ENCODE measurements around the gene COL1A1. TPM values are rescaled to one million over a fixed set of nuclear protein-coding genes. Genes with fewer than 3 reads are reported as not detected.

The COL1A1 gene
- total RNA-seq, 1 donor from 2014 or later: 1.1 TPM

GRCh38 chr17:50164697-50164988, 36.8 kb downstream of the COL1A1 start:
- Mint-ChIP-seq H3K27me3 (ENCODE audit: insufficient read depth, low read depth) (peaks cover 18% of the 10 kb centered on the region), H3K9me3 (no peaks in the 10 kb centered on the region), H3K4me1 (peaks cover 24% of the 10 kb centered on the region), H3K27ac (no peak overlapping the region), H3K4me3 (no peak overlapping the region), H3K36me3 (no peaks in the 10 kb centered on the region)
- Histone ChIP-seq H3K36me3 (no peaks in the 10 kb centered on the region), H3K9me3 (ENCODE audit: low read depth) (no peaks in the 10 kb centered on the region), H3F3A (ENCODE audit: low read depth) (peaks cover 19% of the 10 kb centered on the region), H3K4me3 (no peak overlapping the region), H3K9ac (no peak overlapping the region), H3K4me2 (no peak overlapping the region), H3K4me1 (peaks cover 17% of the 10 kb centered on the region), H3K27me3 (peaks cover 5% of the 10 kb centered on the region), H2AFZ (replicated peaks) (no peak overlapping the region), H3K27ac (no peak overlapping the region), H4K20me1 (ENCODE audit: low read depth) (no peaks in the 10 kb centered on the region), H3K79me2 (ENCODE audit: low read depth) (no peaks in the 10 kb centered on the region)
- DNase-seq (ENCODE audit: low spot score): no peak
- TF ChIP-seq EZH2phosphoT487 (IDR thresholded peaks at IDR 0.05) (no peak), EZH2 (IDR thresholded peaks at IDR 0.05) (no peak)
- TF ChIP-seq, protein P1, sequence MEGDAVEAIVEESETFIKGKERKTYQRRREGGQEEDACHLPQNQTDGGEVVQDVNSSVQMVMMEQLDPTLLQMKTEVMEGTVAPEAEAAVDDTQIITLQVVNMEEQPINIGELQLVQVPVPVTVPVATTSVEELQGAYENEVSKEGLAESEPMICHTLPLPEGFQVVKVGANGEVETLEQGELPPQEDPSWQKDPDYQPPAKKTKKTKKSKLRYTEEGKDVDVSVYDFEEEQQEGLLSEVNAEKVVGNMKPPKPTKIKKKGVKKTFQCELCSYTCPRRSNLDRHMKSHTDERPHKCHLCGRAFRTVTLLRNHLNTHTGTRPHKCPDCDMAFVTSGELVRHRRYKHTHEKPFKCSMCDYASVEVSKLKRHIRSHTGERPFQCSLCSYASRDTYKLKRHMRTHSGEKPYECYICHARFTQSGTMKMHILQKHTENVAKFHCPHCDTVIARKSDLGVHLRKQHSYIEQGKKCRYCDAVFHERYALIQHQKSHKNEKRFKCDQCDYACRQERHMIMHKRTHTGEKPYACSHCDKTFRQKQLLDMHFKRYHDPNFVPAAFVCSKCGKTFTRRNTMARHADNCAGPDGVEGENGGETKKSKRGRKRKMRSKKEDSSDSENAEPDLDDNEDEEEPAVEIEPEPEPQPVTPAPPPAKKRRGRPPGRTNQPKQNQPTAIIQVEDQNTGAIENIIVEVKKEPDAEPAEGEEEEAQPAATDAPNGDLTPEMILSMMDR (IDR thresholded peaks at IDR 0.05): no peak

DNA sequence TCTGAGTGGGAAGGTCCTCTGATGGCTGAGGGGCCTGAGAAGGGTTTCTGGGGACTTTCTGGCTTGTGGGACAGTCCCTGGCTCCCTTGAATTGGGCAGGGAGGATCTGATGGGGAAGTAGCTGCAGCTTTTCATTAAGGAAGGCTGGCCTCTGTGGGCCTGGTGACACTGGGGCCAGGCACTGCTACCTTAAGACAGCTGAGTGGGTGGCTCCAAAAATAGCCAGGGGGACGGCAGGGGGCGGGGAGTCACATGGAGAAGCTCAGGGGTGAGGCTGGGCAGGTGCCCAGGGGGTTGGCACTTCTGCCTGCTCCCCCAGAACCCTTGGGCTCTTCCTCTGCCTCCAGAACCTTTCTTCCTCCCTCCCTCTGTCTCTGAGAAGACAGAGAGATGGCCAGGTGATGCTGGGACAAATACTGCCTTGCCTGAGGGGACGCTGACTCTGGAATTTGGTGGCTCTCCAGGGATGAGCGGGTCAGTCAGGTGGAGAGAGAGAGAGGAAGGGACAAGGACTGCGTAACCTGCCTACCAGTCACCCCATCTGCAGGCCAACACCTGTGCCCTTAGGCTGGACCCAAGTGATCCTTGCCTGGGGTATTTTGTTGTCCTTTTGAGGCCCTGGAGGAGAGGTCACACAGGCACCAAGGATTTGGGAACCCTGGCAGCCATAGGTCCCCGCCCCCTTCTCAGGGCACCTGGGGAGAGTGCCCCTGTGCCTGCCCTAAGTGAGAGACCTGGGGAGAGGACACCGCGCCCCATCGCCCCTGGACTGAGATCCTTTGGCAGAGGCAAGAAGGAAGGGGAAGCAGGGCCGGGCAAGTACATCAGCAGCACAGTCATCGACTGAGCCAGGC, 37.4 kb downstream of the COL1A1 start:
- H4K20me1 ChIP-seq (ENCODE audit: low read depth): no peaks in the 10 kb centered on the region
- H3K27ac Mint-ChIP-seq: no peak overlapping the region

GRCh38 chr17:50162466-50163254, 38.8 kb downstream of the COL1A1 start:
- Histone ChIP-seq H3F3A (ENCODE audit: low read depth) (peaks cover 17% of the 10 kb centered on the region), H3K79me2 (ENCODE audit: low read depth) (no peaks in the 10 kb centered on the region), H3K36me3 (no peaks in the 10 kb centered on the region), H3K4me2 (no peak overlapping the region), H3K9me3 (ENCODE audit: low read depth) (no peaks in the 10 kb centered on the region), H2AFZ (replicated peaks) (no peak overlapping the region), H4K20me1 (ENCODE audit: low read depth) (no peaks in the 10 kb centered on the region), H3K9ac (no peak overlapping the region), H3K27me3 (peaks cover 5% of the 10 kb centered on the region), H3K4me3 (no peak overlapping the region), H3K27ac (no peak overlapping the region), H3K4me1 (peaks cover 17% of the 10 kb centered on the region)
- H3K27me3 Mint-ChIP-seq (ENCODE audit: insufficient read depth, low read depth): peaks cover 4% of the 10 kb centered on the region
- H3K9me3 Mint-ChIP-seq: no peaks in the 10 kb centered on the region
- DNase-seq (ENCODE audit: low spot score): no peak
- no peak overlapping the region for H3K4me3 Mint-ChIP-seq
- no peak for TF ChIP-seq EZH2 (IDR thresholded peaks at IDR 0.05)
- no peak for TF ChIP-seq EZH2phosphoT487 (IDR thresholded peaks at IDR 0.05)
- TF ChIP-seq, protein P1 (IDR thresholded peaks at IDR 0.05): no peak
- H3K27ac Mint-ChIP-seq: no peak overlapping the region
- H3K4me1 Mint-ChIP-seq: peaks cover 20% of the 10 kb centered on the region
- H3K36me3 Mint-ChIP-seq: no peaks in the 10 kb centered on the region

More for the DNA sequence above, 37.4 kb downstream of the COL1A1 start:
- H3K4me2 ChIP-seq: no peak overlapping the region
- H3F3A ChIP-seq (ENCODE audit: low read depth): peaks cover 17% of the 10 kb centered on the region
- no peak overlapping the region for H2AFZ ChIP-seq (replicated peaks)
- no peaks in the 10 kb centered on the region for H3K36me3 ChIP-seq
- DNase-seq (ENCODE audit: low spot score): no peak
- H3K4me1 Mint-ChIP-seq: peaks cover 20% of the 10 kb centered on the region
- H3K4me3 Mint-ChIP-seq: no peak overlapping the region
- peaks cover 17% of the 10 kb centered on the region for H3K4me1 ChIP-seq
- peaks cover 13% of the 10 kb centered on the region for H3K27me3 Mint-ChIP-seq (ENCODE audit: insufficient read depth, low read depth)
- no peaks in the 10 kb centered on the region for H3K79me2 ChIP-seq (ENCODE audit: low read depth)
- no peaks in the 10 kb centered on the region for H3K9me3 ChIP-seq (ENCODE audit: low read depth)
- TF ChIP-seq, protein P1 (IDR thresholded peaks at IDR 0.05): no peak
- TF ChIP-seq EZH2phosphoT487 (IDR thresholded peaks at IDR 0.05) (no peak), EZH2 (IDR thresholded peaks at IDR 0.05) (no peak)
- H3K9ac ChIP-seq: no peak overlapping the region
- H3K9me3 Mint-ChIP-seq: no peaks in the 10 kb centered on the region
- no peak overlapping the region for H3K27ac ChIP-seq
- H3K27me3 ChIP-seq: peaks cover 5% of the 10 kb centered on the region
- no peaks in the 10 kb centered on the region for H3K36me3 Mint-ChIP-seq
- H3K4me3 ChIP-seq: no peak overlapping the region

All from neural progenitor cell (in vitro differentiated cells).